ENCODE measurements around the gene ZNF385C. TPM values are rescaled to one million over a fixed set of nuclear protein-coding genes. Genes with fewer than 3 reads are reported as not detected.

Gene ZNF385C
- total and polyA plus RNA-seq, 2 of the 13 experiments (the other 11 are each of a cell fraction or from before 2014, with no cell fraction given), result 2.3 to 6.1 TPM

- no peak; a peak in 1 of 4 replicates for TF ChIP-seq EP300 (IDR thresholded peaks at IDR 0.05; ENCODE audit: low read depth in 2 of 2, low read length in 2 of 2)
- no peak for TF ChIP-seq EP300 (CRISPR knock-in tag; IDR thresholded peaks at IDR 0.05; ENCODE audit: borderline replicate concordance)
- TF ChIP-seq ZNF207 (IDR thresholded peaks at IDR 0.05; ENCODE audit: borderline replicate concordance), result no peak
- peak; percentile 86 for TF ChIP-seq UBTF (CRISPR knock-in tag; IDR thresholded peaks at IDR 0.05)
- 0 out of 2 replicates have a peak, but pooled peaks have one; percentile 53 for TF ChIP-seq ZXDC (CRISPR knock-in tag; IDR thresholded peaks at IDR 0.05)
- TF ChIP-seq ESRRA (CRISPR knock-in tag; IDR thresholded peaks at IDR 0.05; ENCODE audit: low read depth), result no peak
- peak; percentile 69; the same call in 1 of the 2 replicates for TF ChIP-seq MEIS1 (CRISPR knock-in tag; IDR thresholded peaks at IDR 0.05; ENCODE audit: borderline replicate concordance)
- TF ChIP-seq AHDC1 (CRISPR knock-in tag; IDR thresholded peaks at IDR 0.05; ENCODE audit: borderline replicate concordance), result no peak
- TF ChIP-seq ZNF619 (CRISPR knock-in tag; IDR thresholded peaks at IDR 0.05), result peak; percentile 92; the same call in 1 of the 2 replicates
- 0 out of 2 replicates have a peak, but pooled peaks have one; percentile 65 for TF ChIP-seq EEA1 (CRISPR knock-in tag; IDR thresholded peaks at IDR 0.05; ENCODE audit: borderline replicate concordance)
- peak; percentile 99 for TF ChIP-seq ZBTB2 (CRISPR knock-in tag; IDR thresholded peaks at IDR 0.05; ENCODE audit: low read depth)
- no peak for TF ChIP-seq NR2F6 (IDR thresholded peaks at IDR 0.05)
- peak; percentile 51; the same call in 1 of the 2 replicates for TF ChIP-seq NR2F6 (CRISPR knock-in tag; IDR thresholded peaks at IDR 0.05)
- no peak for TF ChIP-seq HOXA7 (CRISPR knock-in tag; IDR thresholded peaks at IDR 0.05)
- peak; percentile 71; the same call in 1 of the 2 replicates for TF ChIP-seq PHF21A (CRISPR knock-in tag; IDR thresholded peaks at IDR 0.05)
Measured at GRCh38 chr17:42019509-42020404, 78.5 kb downstream of the ZNF385C start, which contains the start of gene NKIRAS2 (continued).
